K562 (cell line): Measurements from ENCODE around the gene PNMA8A.

Experiments
- EP300 ChIP-seq: IDR thresholded peaks from 2 replicates; pipeline ENCODE4 v1.6.1; 2012; ENCODE audit warnings: low read length, improper control_type of control experiment
- EZH2 ChIP-seq: IDR thresholded peaks from 2 replicates; pipeline ENCODE4 v1.6.1; 2012; ENCODE audit warnings: low read depth, mild to moderate bottlenecking, inconsistent platforms, low read length, borderline replicate concordance
- GTF2F1 ChIP-seq: IDR thresholded peaks from 2 replicates; pipeline ENCODE4 v1.6.1; 2011; ENCODE audit warnings: low read depth, low read length, improper control_type of control experiment
- HES1 ChIP-seq: fragments of 450-650 bp; IDR thresholded peaks from 2 replicates; pipeline ENCODE4 v1.6.1; 2016; ENCODE audit warnings: low read depth, mild to moderate bottlenecking, moderate library complexity
- MXI1 ChIP-seq: IDR thresholded peaks from 2 replicates; pipeline ENCODE4 v1.6.1; 2011; ENCODE audit warnings: low read depth, mild to moderate bottlenecking, improper control_type of control experiment, low read length
- NCOA1 ChIP-seq: fragments of 450-650 bp; IDR thresholded peaks from 2 replicates; pipeline ENCODE4 v1.6.1; 2016; ENCODE audit warnings: low read depth
- POLR2A ChIP-seq: fragments of 450-650 bp; conservative IDR thresholded peaks from 2 replicates; pipeline ENCODE4 v1.6.1; 2016
- SIN3B ChIP-seq: fragments of 450-650 bp; IDR thresholded peaks from 2 replicates; pipeline ENCODE4 v1.6.1; 2017; ENCODE audit warnings: low read depth, mild to moderate bottlenecking, moderate library complexity
- ZNF431 ChIP-seq: sonication (generic); formaldehyde crosslinking; IDR thresholded peaks from 2 replicates; pipeline ENCODE4 v1.8.0; 2022; ENCODE audit warnings: mild to moderate bottlenecking, missing genetic modification reagents
- ZNF644 ChIP-seq: fragments of 200-800 bp; sonication (Bioruptor generic); IDR thresholded peaks from 2 replicates; pipeline ENCODE4 v1.6.1; 2016; ENCODE audit warnings: low read depth, missing genetic modification characterization, missing compliant biosample characterization
- TF ChIP-seq, protein P1 (sequence below): fragments of 450-650 bp; IDR thresholded peaks from 2 replicates; pipeline ENCODE4 v1.6.1; 2016; ENCODE audit warnings: missing biosample characterization, missing genetic modification characterization

DNA sequence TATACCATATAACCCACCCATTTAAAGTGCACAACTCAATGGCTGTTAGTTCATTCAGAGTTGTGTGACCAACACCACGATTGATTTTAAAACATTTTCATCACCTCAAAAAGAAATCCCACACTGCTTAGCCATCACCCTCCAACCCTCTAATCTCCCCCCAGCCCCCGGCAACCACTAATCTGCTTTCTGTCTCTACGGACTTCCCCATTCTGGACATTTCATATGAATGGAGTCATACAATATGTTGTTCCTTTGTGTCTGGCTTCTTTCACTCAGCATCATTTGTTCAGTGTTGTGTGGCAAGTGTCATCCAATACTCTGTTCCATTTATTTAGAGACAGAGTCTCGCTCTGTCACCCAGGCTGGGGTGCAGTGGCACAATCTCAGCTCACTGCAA, 28.3 kb upstream of the PNMA8A start:
- TF ChIP-seq MXI1, result no peak
- TF ChIP-seq SIN3B, result no peak
- no peak for TF ChIP-seq HES1
- TF ChIP-seq ZNF431 (CRISPR knock-in tag), result no peak
- TF ChIP-seq, protein P1, sequence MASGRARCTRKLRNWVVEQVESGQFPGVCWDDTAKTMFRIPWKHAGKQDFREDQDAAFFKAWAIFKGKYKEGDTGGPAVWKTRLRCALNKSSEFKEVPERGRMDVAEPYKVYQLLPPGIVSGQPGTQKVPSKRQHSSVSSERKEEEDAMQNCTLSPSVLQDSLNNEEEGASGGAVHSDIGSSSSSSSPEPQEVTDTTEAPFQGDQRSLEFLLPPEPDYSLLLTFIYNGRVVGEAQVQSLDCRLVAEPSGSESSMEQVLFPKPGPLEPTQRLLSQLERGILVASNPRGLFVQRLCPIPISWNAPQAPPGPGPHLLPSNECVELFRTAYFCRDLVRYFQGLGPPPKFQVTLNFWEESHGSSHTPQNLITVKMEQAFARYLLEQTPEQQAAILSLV, result no peak
- TF ChIP-seq EP300, result no peak
- TF ChIP-seq EZH2, result no peak
- TF ChIP-seq POLR2A, result no peak
- TF ChIP-seq NCOA1, result no peak
- no peak for TF ChIP-seq ZNF644
- TF ChIP-seq GTF2F1, result no peak
